Urinary bladder (tissue), 4 donors: ENCODE data around the gene TGFB3. TPM values are rescaled to one million over a fixed set of nuclear protein-coding genes. Genes with fewer than 3 reads are reported as not detected.

Experiments used
- DNase-seq: peaks from one replicate; pipeline ENCODE4 v3.0.0-alpha.2; 2015; ENCODE audit errors: extremely low spot score
- H3K27ac ChIP-seq: one replicate; pipeline ENCODE4 v1.5.1; 2013; ENCODE audit warnings: low read depth, mild to moderate bottlenecking, moderate library complexity
- H3K36me3 ChIP-seq: one replicate; pipeline ENCODE4 v1.6.1; 2013; ENCODE audit warnings: mild to moderate bottlenecking, moderate library complexity; ENCODE audit not compliant: insufficient read depth
- H3K4me1 ChIP-seq: one replicate; pipeline ENCODE4 v1.6.1; 2013; ENCODE audit warnings: mild to moderate bottlenecking, moderate library complexity; ENCODE audit not compliant: insufficient read depth
- H3K4me3 ChIP-seq: one replicate; pipeline ENCODE4 v1.5.1; 2013; ENCODE audit warnings: low read depth, low read length
- WGBS: extraction: QIAGEN DNeasy Blood & Tissue Kit; methylation state at CpG from one replicate; pipeline ENCODE4 v1.1.7; 2013; 5-methylcytosine and 5-hydroxymethylcytosine counted together
- polyA plus RNA-seq: library from polyadenylated mRNA; stranded (reverse); fragments of 200-250 nt; gene quantifications from one replicate; pipeline ENCODE4 v1.2.3, GENCODE V29; 2013
- total RNA-seq: library from RNA; depleted of rRNA; stranded (reverse); fragments of >200 nt; gene quantifications from one replicate; pipeline ENCODE4 v1.2.3, GENCODE V29; 2014
- donor health status: healthy with polysubstance abuse.
- donor health status: healthy.

The TGFB3 gene
- total and polyA plus RNA-seq, 2 donors, result 58.0 to 90.7 TPM

DNA sequence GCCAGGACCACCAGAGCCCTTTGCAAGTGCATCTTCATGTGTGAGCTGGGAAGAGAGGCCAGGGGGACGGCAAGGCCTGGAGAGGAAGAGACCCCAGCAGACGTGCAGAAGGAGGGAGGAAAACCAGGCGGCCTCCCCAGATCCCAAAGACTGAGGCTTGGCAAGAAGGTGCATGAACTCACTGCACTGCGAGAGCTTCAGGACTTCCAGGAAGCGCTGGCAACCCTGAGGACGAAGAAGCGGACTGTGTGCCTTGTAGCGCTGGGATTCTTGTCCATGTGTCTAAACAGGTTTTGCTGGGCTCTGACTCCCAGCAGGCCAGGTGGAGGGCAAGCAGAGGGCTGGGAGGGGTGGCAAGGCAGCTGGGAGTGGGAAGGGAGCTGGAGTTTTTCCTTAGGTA lies 939 bp downstream of the TGFB3 start:
- Histone ChIP-seq H3K4me3 (peak overlapping the region; percentile 23), H3K36me3 (no peaks in the 10 kb centered on the region), H3K27ac (no peak overlapping the region), H3K4me1 (peaks cover 1% of the 10 kb centered on the region)
- DNase-seq, result no peak
- 23% methylated on average over 8 of the region's 8 CpGs for WGBS

DNA sequence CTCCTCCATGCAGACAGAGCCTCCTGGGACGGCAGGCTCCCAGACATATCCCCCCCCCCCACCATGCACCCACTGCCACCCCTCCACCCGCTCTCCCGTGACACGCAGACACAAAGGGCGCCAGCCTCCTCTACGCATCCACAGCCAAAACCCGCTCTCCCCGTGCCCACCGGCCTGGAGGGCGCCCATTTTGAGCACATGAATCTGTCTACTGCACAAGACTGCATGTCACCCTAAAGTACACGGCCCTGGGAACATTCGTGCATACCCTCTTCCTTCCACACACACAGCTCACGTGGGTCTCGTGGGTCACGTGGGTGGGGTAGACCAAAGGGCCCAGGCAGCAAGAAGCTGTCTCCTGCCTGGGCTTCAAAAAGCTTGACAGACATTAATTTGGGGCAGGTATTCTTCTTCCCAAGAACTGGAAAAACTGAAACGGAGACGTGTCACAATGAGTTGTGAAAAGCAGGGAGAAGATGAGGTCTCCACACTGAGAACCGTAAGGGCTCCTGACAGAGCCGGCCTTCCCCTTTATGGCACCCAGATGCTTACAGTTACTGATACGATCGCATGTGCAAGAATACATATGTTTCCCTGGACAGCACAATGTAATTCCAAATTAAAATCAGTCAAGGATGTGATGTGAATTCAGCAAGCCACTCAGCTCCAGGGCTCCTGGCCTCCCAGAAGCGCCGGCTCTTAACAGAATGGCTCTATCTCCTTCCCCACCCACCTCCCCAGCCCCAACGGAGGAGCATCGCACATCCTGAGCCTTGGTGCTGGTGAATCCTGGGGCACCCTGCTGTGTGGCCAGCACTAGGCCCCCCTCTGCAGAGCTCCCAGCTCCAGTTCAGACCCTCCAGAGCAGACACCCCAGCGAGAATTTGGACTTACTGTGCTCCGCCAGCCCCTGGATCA lies 1.9 kb downstream of the TGFB3 start:
- peak overlapping the region; percentile 12 for H3K27ac ChIP-seq
- peaks cover 1% of the 10 kb centered on the region for H3K4me1 ChIP-seq
- no peak for DNase-seq
- H3K4me3 ChIP-seq, result peak overlapping the region; percentile 23
- WGBS, result 29% methylated on average over 27 of the region's 27 CpGs
- no peaks in the 10 kb centered on the region for H3K36me3 ChIP-seq

DNA sequence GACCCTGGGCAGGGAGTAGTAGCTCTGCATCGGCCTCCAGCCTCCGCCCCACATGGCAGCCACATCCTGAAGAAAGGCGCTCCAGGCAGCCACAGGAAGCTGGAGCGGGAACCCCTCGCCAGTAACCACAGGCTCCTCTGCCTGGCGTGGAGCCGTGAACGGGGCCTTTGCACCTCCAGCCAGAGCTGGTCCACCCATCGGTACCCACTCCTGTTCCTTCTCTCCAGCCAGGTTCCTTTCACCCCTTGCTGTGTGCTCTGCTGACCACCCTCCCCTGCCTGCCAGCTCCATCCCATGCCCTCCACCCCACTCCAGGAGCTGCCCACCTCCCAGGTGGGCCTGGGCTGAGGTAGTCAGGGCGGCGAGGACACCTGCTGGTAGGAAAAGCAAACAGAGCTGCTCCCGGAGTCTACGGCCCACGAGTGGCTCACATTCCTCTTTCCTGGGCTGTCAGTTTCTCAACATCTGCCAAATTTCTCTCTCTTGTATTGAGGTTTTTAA lies 2.7 kb downstream of the TGFB3 start:
- H3K36me3 ChIP-seq, result no peaks in the 10 kb centered on the region
- WGBS, result 26% methylated on average over 14 of the region's 14 CpGs
- H3K4me3 ChIP-seq, result peak overlapping the region; percentile 21
- peaks cover 1% of the 10 kb centered on the region for H3K4me1 ChIP-seq
- no peak for DNase-seq
- peak overlapping the region; percentile 48 for H3K27ac ChIP-seq

DNA sequence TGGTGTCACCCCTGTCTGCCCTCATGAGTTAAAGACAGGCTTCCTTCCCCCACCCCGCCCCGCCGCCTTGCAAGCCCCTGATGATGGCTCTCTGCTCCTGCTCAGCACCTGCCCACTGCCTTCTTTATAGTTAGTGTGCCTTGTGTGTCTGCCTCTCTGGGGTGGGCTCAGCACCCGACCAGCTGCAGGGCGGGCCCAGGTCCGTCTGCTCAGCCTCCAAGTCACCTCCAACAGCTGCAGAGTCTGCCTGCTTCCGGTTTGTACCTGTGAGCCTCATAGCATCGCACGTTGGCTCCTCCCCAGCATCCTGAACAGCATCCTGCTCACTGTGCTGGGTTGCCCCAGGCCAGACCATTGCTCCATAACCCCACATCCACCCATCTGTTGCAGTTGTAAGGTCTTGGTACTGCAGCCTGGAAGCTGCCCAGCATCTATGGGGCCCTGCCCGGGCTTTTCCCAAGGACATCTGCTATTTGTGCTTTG lies 3.5 kb downstream of the TGFB3 start:
- Histone ChIP-seq H3K4me3 (no peak overlapping the region), H3K27ac (no peak overlapping the region), H3K4me1 (peaks cover 1% of the 10 kb centered on the region), H3K36me3 (no peaks in the 10 kb centered on the region)
- WGBS, result 71% methylated on average over 10 of the region's 10 CpGs
- DNase-seq, result no peak

DNA sequence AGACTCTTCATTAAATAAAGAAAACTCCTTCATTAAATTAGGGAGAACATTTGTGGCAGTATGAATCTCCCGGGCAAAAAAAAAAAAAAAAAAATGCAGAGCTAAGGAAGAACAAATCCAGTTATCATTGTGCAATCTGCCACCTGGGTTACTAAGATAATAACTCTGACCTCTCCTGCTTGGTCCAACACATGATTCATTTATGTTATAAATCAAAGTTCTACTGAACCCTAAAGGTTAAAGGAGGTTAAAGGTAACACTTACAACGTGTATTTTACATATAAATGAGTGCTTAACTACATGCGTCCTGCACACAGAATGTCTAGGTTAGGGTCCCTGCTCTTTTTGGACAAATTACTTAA lies 4.2 kb downstream of the TGFB3 start:
- H3K27ac ChIP-seq, result no peak overlapping the region
- DNase-seq, result no peak
- 37% methylated on average over 3 of the region's 3 CpGs for WGBS
- H3K4me1 ChIP-seq, result peaks cover 1% of the 10 kb centered on the region
- H3K4me3 ChIP-seq, result no peak overlapping the region
- H3K36me3 ChIP-seq, result no peaks in the 10 kb centered on the region

DNA sequence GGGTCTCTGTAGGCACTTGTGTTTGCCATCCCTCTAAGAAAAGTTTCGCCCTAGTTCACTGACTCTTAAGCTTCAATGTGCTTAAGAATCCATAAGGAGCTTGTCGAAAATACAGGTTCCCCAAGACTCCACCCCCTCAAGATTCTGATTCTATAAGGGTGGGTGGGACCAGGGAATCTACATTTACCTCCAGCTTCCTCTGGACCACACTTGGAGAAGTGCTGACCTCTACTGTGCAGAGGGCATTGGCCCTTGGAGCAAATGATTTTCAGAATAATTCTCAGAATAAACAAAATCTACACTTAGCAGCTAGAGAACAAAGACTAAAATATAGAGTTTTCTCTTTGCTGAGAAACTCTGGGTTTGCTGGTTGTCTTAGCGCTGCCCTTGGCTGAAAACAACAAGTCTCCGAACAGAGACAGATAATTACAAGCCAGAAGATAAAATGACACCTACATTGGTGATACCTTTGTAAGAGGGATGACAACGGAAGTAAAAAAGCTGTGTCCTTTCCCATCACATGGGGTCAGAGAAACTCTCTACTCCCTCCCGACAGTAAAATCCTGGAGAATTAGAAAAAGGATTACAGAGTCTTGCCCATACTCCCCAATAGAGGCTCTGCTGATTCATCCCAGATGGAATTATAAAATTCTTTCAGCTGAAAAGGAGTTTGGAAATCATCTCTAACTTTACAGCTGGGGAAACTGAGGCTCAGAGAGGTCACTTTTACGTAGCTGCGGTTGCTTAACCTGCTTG lies 4.8 kb downstream of the TGFB3 start:
- Histone ChIP-seq H3K36me3 (no peaks in the 10 kb centered on the region), H3K4me3 (no peak overlapping the region), H3K27ac (no peak overlapping the region), H3K4me1 (peaks cover 1% of the 10 kb centered on the region)
- WGBS, result 51% methylated on average over 8 of the region's 8 CpGs
- no peak for DNase-seq

DNA sequence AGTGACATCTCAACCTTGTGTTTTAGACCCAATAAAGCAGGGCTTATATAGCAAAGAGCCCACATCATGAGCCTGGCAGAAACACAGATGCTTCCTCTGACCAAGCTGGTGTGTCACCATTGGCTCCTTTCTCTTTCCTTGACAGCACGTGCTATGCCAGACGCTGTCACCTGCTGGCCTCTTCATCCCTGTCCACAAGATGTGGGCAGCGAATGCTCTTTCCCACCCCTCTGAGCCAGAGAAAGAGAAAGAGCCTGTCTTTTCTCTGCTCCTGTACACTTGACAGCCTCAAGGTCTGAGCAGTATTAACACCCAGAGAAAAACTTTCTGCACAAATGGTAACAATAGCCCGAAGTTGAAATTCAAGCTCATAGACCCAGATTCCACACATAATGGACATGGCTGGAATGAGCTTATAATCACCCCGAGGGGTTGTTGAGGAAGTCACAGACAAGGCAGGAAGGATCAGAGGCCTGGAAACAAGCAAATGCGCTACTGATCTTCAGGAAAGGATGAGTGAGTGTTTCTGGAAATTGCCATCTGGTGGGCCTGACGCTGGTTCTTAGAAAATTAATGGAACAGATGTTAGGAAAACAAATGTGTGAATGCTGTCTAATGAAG lies 8.9 kb downstream of the TGFB3 start:
- WGBS, result 51% methylated on average over 7 of the region's 7 CpGs
- Histone ChIP-seq H3K4me3 (no peak overlapping the region), H3K4me1 (peaks cover 1% of the 10 kb centered on the region), H3K36me3 (no peaks in the 10 kb centered on the region), H3K27ac (no peak overlapping the region)
- no peak for DNase-seq

DNA sequence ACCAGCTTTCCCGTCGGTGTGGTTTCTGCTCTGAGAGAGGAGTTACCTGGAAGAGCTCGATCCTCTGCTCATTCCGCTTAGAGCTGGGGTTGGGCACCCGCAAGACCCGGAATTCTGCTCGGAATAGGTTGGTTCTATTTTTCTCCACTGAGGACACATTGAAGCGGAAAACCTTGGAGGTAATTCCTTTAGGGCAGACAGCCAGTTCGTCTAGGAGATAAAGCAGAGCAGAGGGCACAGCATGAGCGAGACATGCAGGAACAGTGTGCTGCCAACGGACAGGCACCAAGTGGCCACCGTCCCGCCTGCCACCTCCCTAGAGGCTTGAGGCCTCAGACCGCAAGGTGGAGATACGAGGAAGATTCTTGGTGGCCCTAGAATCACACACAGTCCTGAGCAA lies 10.3 kb downstream of the TGFB3 start:
- H3K27ac ChIP-seq, result no peak overlapping the region
- 92% methylated on average over 15 of the region's 15 CpGs for WGBS
- H3K4me3 ChIP-seq, result no peak overlapping the region
- no peak for DNase-seq
- H3K4me1 ChIP-seq, result no peaks in the 10 kb centered on the region
- no peaks in the 10 kb centered on the region for H3K36me3 ChIP-seq

DNA sequence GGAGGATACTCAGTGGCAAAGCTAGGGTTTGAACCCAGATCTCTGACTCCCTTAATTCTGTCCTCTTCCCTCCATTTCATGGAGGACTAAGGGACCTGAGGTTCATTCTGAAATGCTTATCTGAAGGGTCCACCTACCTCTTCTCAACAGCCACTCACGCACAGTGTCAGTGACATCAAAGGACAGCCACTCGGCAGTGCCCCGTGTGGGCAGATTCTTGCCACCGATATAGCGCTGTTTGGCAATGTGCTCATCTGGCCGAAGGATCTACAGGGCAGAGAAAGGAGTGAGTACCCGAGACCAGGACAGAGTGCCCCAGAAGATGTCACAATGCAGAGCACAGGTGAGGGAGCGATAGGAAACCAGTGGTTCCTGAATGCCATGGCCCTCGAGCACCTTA lies 10.8 kb downstream of the TGFB3 start:
- no peaks in the 10 kb centered on the region for H3K36me3 ChIP-seq
- no peak for DNase-seq
- no peak overlapping the region for H3K27ac ChIP-seq
- no peak overlapping the region for H3K4me3 ChIP-seq
- H3K4me1 ChIP-seq, result no peaks in the 10 kb centered on the region
- WGBS, result 90% methylated on average over 9 of the region's 9 CpGs

DNA sequence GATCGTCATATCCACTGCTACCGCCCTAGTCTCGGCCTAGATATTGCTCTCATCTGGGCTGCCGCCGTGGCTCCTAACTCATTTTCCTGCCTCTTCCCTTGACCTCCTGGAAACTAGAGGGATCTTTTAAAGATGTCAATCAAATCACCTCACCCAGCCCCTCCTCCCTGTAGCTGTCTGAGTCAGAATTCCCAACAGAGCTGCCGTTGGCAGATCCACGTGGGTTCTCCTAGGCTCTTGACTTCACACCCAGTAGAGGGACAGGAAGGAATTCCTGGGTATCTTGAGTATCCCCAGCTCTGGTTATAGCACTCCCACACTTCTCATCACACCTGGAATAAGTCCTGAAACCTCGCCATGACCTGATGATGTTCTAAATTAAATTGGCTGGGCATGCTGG lies 11.9 kb downstream of the TGFB3 start:
- 79% methylated on average over 8 of the region's 8 CpGs for WGBS
- no peak overlapping the region for H3K27ac ChIP-seq
- H3K4me1 ChIP-seq, result no peaks in the 10 kb centered on the region
- no peak for DNase-seq
- no peak overlapping the region for H3K4me3 ChIP-seq
- no peaks in the 10 kb centered on the region for H3K36me3 ChIP-seq

DNA sequence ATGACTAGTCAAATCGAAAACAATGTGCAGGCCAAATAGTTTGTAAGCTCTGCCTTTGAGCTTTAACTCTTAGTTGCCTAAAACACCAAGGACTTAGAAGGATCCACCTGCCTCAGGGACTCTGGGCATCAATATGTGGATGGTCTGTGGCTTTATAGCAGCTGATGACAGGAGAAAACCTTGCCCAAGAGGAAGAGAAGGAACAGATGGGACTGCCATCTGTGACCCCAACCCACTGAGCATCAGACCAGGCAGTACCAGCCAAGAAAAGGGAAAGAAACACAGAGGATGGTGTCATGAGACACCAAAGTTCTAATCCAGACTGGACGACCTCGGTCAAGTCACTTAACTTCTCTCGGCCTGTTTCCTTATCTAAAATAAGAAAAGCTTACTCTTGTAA lies 12.7 kb downstream of the TGFB3 start:
- 68% methylated on average over 4 of the region's 4 CpGs for WGBS

DNA sequence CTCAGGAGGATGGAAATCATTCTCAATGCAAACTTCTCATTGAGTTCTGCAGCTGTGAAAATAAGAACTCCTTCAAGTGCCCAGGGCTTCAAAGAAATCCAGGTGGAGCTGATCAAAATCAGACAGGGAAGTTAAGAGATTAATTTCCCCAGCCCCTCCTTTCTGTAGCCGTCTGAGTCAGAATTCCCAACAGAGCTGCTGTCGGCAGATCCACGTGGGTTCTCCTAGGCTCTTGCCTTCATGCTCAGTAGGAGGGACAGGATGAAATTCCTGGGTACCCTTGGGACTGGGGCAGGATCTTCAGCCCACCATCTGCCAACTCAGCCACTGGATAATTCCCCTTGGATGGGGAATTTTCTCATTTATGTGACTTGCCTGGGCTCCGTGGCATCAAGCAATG lies 13.3 kb downstream of the TGFB3 start:
- 38% methylated on average over 4 of the region's 4 CpGs for WGBS
- no peaks in the 10 kb centered on the region for H3K36me3 ChIP-seq
- no peaks in the 10 kb centered on the region for H3K4me1 ChIP-seq
- H3K4me3 ChIP-seq, result no peak overlapping the region
- no peak for DNase-seq
- H3K27ac ChIP-seq, result no peak overlapping the region

More for the DNA sequence above, 12.7 kb downstream of the TGFB3 start:
- Histone ChIP-seq H3K4me3 (no peak overlapping the region), H3K27ac (no peak overlapping the region), H3K36me3 (no peaks in the 10 kb centered on the region), H3K4me1 (no peaks in the 10 kb centered on the region)
- DNase-seq, result no peak

DNA sequence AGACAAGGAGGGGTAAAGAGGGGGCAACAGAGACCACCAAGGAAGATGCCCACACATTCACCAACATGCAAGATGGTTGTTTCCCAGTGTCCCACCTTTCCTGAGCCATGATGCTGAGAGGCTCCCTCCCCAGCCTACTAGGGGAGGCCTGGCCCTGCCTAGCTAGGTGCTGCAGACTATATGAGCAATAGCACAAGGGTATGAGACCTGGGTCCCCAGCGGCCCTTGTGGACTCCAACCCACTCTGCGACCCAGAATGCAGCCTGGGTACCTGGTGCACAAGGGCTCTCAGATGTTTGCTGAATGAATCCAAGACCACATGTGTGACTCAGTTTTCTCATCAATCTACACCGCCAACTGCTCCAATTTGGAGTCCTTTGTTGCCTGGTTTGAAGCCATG lies 13.9 kb downstream of the TGFB3 start:
- no peak for DNase-seq
- Histone ChIP-seq H3K36me3 (peaks cover under 1% of the 10 kb centered on the region), H3K27ac (no peak overlapping the region), H3K4me1 (no peaks in the 10 kb centered on the region), H3K4me3 (no peak overlapping the region)
- WGBS, result 97% methylated on average over 3 of the region's 3 CpGs
